GM19023 (cell line): ENCODE data around the gene SLC26A1.

Experiments
- ATAC-seq: cut with Tn5 transposase; IDR thresholded peaks from one replicate; pipeline ENCODE4 v1.9.1; 2021; ENCODE audit warnings: mild to moderate bottlenecking, moderate library complexity; ENCODE audit not compliant: unreplicated experiment

The SLC26A1 gene

DNA sequence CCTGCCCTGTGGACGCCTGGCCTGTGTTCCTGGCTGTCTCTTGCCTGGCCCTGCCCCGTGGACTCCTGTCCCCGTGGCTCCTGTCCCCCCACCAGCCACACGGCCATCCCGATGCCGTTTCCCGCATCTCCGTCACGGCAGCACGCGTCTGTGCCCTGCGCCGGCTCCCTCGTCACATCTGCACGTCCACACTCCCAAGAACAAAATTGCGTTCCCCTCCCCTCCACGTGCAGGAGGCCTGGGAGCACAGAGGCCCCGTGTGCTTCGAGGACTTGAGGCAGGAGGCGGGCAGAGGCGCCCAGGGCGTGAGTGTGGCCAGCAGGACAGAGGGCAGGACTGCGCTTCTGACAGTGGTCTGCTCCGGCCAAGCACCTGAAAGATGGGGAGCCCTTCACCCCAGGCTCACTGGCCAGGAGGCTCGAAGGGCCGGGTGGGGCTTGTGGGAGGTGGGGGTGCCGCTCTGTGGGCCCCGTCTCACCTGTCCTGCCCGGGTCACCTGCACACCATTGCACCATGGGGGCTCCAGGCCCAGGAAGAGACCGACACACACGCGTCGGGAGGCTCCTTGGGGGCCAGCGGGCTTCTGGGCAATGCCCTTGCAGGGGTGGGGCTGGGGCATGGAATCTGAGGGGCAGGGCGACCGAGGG is 35.5 kb upstream of the SLC26A1 start:
- no peak for ATAC-seq

DNA sequence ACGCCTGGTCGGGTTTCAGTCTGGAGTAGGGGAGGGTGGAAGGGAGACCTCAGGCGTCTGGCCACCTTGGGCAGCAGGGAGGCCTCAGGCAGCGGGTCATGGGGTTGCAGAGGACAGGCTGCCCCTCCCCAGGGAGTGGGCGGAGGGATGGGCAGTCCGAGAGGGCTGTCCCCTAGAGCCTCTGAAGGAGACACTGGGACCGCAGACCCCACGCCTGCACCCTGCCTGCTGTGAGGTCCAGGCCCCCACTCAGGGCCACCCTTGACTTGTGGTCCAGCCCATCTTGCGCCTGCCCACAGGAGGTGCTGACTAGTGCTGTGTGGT is 34.7 kb upstream of the SLC26A1 start:
- ATAC-seq = no peak

DNA sequence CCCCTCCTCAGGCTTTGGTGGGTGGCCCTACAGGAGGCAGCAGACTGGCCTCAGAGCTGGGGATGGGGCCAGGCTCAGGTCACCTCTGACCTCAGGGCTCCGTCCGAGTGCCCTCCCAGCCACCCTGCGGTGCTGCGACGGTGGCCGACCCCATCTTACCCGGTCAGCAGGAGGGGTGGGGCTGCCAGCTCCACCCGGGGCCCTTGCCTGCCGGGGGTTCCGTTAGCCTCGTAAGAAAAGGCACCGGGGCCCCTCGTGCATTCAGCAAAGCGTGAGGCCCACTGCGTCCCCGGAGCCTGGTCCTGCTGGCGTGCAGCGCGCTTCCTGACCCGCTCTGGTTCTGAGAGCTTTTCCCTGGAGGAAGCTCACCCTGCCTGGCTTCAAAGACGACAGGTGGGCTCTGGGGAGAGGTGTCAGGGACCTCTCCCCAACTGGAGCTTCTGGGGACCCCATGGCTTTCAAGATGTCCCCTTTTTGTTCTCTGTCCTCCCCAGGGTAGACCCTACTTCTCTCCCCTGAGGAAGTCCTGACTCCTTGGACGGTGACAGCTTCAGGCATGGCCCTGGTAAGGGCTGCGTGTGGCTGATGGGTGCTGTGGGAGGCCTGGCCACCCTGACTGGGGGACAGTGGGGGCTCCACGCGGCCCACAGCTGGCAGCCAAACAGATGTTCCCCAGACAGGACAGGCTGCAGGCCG is 34.2 kb upstream of the SLC26A1 start:
- no peak for ATAC-seq

DNA sequence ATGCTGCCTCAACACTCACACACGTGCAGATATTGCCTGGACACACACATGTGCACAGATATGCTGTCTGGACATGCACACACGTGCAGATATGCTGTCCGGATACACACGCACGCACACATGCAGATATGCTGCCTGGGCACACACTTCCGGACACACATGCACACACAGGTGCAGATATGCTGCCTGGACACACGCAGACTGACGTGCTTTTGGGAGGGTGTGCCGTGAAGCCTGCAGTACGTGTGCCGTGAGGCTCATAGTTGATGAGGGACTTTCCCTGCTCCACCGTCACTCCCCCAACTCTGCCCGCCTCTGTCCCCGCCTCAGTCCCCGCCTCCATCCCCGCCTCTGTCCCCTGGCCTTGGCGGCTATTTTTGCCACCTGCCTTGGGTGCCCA is 32.9 kb upstream of the SLC26A1 start:
- ATAC-seq = peak; percentile 66

- ATAC-seq = no peak
Measured at GRCh38 chr4:1024882-1025545, 31.8 kb upstream of the SLC26A1 start.

- no peak for ATAC-seq
Measured at GRCh38 chr4:1023895-1024740, 30.9 kb upstream of the SLC26A1 start.

DNA sequence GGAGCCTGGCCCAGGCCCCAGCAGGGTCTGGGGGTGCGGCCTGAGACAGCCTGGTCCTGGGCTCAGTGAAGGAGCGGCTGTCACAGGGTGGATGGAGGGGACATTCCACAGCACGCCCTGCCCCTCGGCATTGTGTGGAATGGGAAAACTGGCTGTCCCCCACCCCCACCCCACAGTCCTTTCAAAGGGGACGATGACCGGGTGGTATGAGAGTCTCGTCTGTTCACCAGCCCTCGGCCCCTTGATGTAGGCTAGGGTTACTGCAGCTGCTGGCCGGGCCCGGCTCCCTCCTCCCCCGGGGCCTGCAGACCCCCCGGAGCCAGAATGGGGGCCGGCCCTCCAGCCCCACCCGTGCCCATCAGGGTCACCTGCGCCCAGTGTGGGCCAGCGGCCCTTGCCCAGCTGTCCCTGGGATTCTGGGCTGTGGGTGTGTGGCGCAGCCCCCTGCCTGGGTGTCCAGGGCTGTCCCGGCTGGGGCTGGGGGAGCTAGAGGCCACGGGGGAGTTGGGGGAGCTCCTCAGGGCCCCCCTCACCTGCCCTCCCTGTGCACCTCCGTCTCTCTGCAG is 30.0 kb upstream of the SLC26A1 start:
- ATAC-seq = no peak

GRCh38 chr4:1022739-1023066 is 29.5 kb upstream of the SLC26A1 start:
- ATAC-seq = no peak

DNA sequence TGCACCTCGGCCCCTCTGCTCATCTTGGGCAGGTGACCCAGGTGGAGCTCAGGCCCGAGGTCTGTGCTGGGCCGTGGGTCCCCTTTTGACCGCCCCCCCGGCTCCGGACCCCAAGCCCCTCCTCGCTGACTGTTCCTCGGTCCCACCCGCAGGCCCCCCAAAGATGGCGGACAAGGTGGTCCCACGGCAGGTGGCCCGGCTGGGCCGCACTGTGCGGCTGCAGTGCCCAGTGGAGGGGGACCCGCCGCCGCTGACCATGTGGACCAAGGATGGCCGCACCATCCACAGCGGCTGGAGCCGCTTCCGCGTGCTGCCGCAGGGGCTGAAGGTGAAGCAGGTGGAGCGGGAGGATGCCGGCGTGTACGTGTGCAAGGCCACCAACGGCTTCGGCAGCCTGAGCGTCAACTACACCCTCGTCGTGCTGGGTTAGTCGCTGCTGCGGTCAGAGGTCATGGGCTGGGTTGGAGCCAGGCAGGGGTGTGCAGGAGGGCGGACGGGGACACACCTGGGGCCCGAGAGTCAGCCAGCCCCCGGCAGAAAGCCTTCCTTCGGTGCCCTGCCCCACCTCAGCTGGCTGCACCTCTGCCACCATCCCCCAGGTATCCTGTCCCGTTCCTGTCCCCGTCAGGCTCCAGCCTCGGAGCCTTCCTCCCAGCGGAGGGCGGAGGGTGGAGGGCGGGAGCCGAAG is 29.0 kb upstream of the SLC26A1 start:
- ATAC-seq = no peak

DNA sequence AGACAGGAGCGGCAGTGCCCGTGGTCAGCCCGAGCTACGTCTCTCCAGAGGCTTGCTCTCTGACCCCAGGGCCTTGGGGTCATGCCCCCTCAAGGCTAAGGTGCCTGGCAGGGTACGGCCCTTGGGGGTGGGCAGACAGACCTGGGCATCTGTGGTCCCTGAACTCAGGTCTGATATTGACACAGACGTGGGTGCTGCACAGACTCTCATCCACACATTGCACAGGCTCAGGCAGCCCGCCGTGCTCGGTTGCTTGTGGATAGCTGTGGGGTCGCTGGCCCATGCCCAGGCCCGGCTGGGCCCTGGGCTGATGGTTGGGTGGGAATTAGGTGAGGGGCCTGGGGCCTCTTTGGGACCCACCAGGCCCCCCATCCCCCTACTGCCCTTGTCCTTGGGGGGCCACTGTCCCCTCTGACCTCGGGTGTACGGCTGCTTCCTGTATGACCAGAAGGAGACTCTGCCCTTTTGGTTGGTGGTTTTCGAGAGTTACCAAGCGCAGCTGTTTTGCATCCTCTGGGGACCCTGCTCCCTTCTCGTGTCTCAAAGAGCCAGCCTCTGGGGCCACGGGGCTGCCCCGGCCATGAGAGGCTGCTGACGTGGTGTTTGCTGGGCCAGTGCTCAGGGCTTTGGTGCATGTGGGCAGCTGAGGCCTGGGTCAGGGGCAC is 28.3 kb upstream of the SLC26A1 start:
- peak; percentile 81 for ATAC-seq

DNA sequence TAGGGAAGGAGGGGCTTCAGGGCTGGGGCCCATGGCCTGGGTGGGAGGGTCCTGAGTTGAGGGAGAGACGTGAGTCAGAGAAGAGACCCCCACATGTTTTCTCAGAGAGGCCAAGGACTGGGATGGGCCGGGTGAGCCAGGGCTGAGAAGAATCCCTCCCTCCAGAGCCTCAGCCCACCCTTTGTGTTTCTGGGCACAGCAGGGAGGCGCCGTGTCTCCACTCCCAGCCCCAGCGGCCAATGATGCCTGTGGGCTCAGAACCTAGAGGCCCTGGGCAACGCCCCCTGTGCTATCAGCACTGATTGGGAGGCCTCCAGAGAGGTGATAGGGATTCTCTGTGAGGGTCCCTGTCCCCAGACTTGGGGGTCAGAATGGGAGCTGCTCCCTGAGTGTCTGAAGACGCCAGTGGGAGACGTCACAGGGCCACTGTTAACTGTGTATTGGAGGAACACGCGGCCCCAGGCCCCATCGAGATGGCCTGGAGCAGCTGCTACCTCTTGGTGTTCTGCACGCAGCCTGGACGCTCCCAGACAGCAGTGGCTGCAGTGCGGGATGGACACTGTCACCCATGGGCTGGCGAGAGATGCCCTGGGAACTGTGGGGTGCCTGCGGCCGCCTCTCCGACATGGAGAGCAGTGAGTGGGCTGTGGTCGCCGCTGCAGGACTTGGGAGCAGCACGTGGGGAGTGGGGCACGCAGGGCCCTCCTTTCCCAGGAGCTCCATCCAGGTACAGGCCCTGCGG is 26.7 kb upstream of the SLC26A1 start:
- ATAC-seq = no peak

DNA sequence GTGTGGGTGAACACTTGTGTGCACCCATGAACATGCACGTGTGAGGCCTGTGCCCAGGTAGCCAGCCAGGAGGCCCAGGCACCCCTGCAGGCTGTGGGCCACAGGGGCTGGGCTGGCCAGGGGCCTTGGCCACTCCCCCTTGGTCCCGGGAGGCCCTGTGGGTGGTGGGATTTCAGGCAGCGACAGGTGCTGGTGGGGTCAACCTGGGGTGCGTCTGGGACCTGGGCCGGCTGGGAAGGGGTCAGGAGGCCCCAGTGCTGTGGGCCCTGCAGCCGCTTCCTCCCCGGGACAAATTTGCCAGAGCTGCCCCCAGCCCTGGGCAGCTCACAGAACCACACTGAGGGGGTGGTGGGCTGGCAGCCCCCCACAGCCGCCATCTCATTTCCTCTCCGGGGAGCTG is 26.1 kb upstream of the SLC26A1 start:
- ATAC-seq = no peak

- no peak for ATAC-seq
Measured at GRCh38 chr4:1018147-1019020, 25.2 kb upstream of the SLC26A1 start.

DNA sequence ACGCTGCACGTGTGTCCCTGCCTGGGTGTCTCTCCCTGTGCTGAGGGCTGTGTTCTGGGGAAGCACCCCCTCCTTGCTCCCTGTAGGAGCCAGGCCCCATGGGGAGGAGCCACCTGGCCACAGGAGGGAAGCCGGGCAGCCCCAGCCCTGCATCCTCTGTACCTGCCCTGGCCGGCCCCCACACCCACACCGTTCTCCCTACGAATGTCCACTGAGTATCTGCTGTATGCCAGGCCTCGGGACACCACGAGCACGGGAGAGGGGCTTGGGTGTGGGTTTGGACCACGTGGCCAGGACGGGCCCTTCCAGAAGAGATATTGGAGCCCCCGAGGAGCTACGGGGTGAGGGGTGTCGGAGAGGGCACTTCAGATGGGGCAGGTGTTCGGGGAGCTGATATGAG is 24.5 kb upstream of the SLC26A1 start:
- ATAC-seq = no peak

DNA sequence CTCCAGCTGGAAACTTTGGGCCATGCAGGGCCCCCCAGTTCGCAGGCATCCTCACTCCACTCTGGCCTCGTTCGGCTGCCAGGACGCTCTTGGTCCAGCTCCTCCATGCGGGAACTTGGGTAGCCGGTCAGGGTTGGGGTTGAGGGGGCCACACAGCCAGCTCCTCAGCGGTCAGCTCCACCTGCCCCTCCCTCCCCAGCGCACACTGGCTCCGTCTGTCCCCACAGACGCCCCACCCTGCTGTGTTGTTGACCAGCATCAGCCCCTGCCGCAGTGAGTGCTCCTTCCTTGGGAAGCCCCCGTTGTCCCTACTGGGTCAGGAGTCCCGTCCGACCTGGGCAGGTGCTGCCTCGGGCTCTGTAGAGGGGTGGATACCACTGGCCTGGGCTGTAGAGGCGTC is 24.0 kb upstream of the SLC26A1 start:
- ATAC-seq = no peak

GRCh38 chr4:1015746-1016145 is 22.5 kb upstream of the SLC26A1 start:
- no peak for ATAC-seq

GRCh38 chr4:1015179-1015578 is 22.0 kb upstream of the SLC26A1 start:
- no peak for ATAC-seq

- ATAC-seq = no peak
Measured at GRCh38 chr4:1014291-1015167, 21.3 kb upstream of the SLC26A1 start.
